SW 1271 (cell line): ENCODE results near the gene CCDC12.

Experiments
- DNase-seq, 2 experiments: peaks; one replicate each; lab custom pipeline; 2025; lab: John Stamatoyannopoulos, UW

CCDC12 gene

GRCh38 chr3:46976326-46977190, at the start of gene CCDC12:
TSS of gene CCDC12 (minus strand) at chr3:46976745. CDS start at chr3:46976732, 13 bp downstream.
- DNase-seq: peak; percentile 88 to 98

- no peak for DNase-seq
Observed at GRCh38 chr3:47024932-47025331, 48.4 kb upstream of the CCDC12 start.

- no peak for DNase-seq
Observed at GRCh38 chr3:47022641-47023071, 46.1 kb upstream of the CCDC12 start.

GRCh38 chr3:47020311-47020710, 43.8 kb upstream of the CCDC12 start:
- no peak for DNase-seq

- no peak for DNase-seq
Observed at GRCh38 chr3:47019201-47019600, 42.7 kb upstream of the CCDC12 start.

GRCh38 chr3:47018269-47018611, 41.7 kb upstream of the CCDC12 start:
- DNase-seq: no peak

GRCh38 chr3:47017504-47018268, 41.1 kb upstream of the CCDC12 start:
- peak in 1 of 2 experiments; percentile 35 for DNase-seq

- DNase-seq: peak in 1 of 2 experiments; percentile 29
Observed at GRCh38 chr3:47016934-47017435, 40.4 kb upstream of the CCDC12 start.

- DNase-seq: no peak
Observed at GRCh38 chr3:47016086-47016933, 39.8 kb upstream of the CCDC12 start.

GRCh38 chr3:47015151-47015550, 38.6 kb upstream of the CCDC12 start:
- no peak for DNase-seq

- DNase-seq: no peak
Observed at GRCh38 chr3:47014036-47014435, 37.5 kb upstream of the CCDC12 start.

GRCh38 chr3:47013231-47013630, 36.7 kb upstream of the CCDC12 start:
- DNase-seq: no peak

- no peak for DNase-seq
Observed at GRCh38 chr3:47012342-47013230, 36.0 kb upstream of the CCDC12 start.

- no peak for DNase-seq
Observed at GRCh38 chr3:47011371-47011770, 34.8 kb upstream of the CCDC12 start.

GRCh38 chr3:47010910-47011309, 34.4 kb upstream of the CCDC12 start:
- no peak for DNase-seq

GRCh38 chr3:47010111-47010712, 33.7 kb upstream of the CCDC12 start:
- DNase-seq: no peak

GRCh38 chr3:47009225-47010110, 32.9 kb upstream of the CCDC12 start:
- no peak for DNase-seq

- no peak for DNase-seq
Observed at GRCh38 chr3:47008851-47009224, 32.3 kb upstream of the CCDC12 start.

GRCh38 chr3:47008234-47008796, 31.8 kb upstream of the CCDC12 start:
- no peak for DNase-seq
